Astrocyte (in vitro differentiated cells and primary cell): ENCODE results near the gene MARCHF4. TPM values are rescaled to one million over a fixed set of nuclear protein-coding genes. Genes with fewer than 3 reads are reported as not detected.

Experiments
- DNase-seq: peaks from one replicate; pipeline ENCODE4 v3.0.0-alpha.2; 2010; ENCODE audit warnings: low read depth
- FAIRE-seq: peaks from 2 replicates; lab custom pipeline; 2011; peaks lifted over from hg19 to GRCh38; lab: Jason Lieb, UNC
- H2AFZ ChIP-seq: 2 replicates; pipeline ENCODE4 v1.6.0; 2012; ENCODE audit warnings: low read depth, low read length, inconsistent platforms
- H3K27ac ChIP-seq: 2 replicates; pipeline ENCODE4 v1.5.1; 2011; ENCODE audit warnings: low read depth, low read length, inconsistent platforms
- H3K27me3 ChIP-seq: 2 replicates; pipeline ENCODE4 v1.6.0; 2011; ENCODE audit warnings: low read length, inconsistent platforms; ENCODE audit not compliant: insufficient read depth
- H3K36me3 ChIP-seq: 2 replicates; pipeline ENCODE4 v1.5.1; 2011; ENCODE audit warnings: low read length, inconsistent platforms; ENCODE audit not compliant: insufficient read depth
- H3K4me1 ChIP-seq: 2 replicates; pipeline ENCODE4 v1.5.1; 2011; ENCODE audit warnings: low read length, inconsistent platforms; ENCODE audit not compliant: insufficient read depth
- H3K4me2 ChIP-seq: 2 replicates; pipeline ENCODE4 v1.6.0; 2012; ENCODE audit warnings: low read length, inconsistent platforms
- H3K4me3 ChIP-seq: 2 replicates; pipeline ENCODE4 v1.5.1; 2011; ENCODE audit warnings: low read depth, mild to moderate bottlenecking, low read length, inconsistent platforms; ENCODE audit not compliant: insufficient read depth
- H3K79me2 ChIP-seq: 2 replicates; pipeline ENCODE4 v1.6.0; 2012; ENCODE audit warnings: mild to moderate bottlenecking, low read length, inconsistent platforms; ENCODE audit not compliant: insufficient read depth
- H3K9ac ChIP-seq: 2 replicates; pipeline ENCODE4 v1.6.0; 2012; ENCODE audit warnings: mild to moderate bottlenecking, low read length, inconsistent platforms
- H3K9me3 ChIP-seq: 2 replicates; pipeline ENCODE4 v1.5.1; 2012; ENCODE audit warnings: low read depth, mild to moderate bottlenecking, low read length, inconsistent platforms; ENCODE audit not compliant: insufficient read depth
- H4K20me1 ChIP-seq: 2 replicates; pipeline ENCODE4 v1.6.0; 2012; ENCODE audit warnings: low read length, inconsistent platforms; ENCODE audit not compliant: insufficient read depth
- H3K27ac Mint-ChIP-seq: one replicate; pipeline ENCODE4 v1.8.0; 2021; ENCODE audit warnings: mild to moderate bottlenecking, mixed read lengths; ENCODE audit not compliant: unreplicated experiment
- H3K27me3 Mint-ChIP-seq: one replicate; pipeline ENCODE4 v1.8.0; 2021; ENCODE audit warnings: low read depth, mixed read lengths; ENCODE audit not compliant: unreplicated experiment
- H3K36me3 Mint-ChIP-seq: one replicate; pipeline ENCODE4 v1.8.0; 2021; ENCODE audit warnings: low read depth, mixed read lengths; ENCODE audit not compliant: unreplicated experiment
- H3K4me1 Mint-ChIP-seq: one replicate; pipeline ENCODE4 v1.8.0; 2021; ENCODE audit warnings: low read depth, mixed read lengths; ENCODE audit not compliant: unreplicated experiment
- H3K4me3 Mint-ChIP-seq: one replicate; pipeline ENCODE4 v1.8.0; 2021; ENCODE audit warnings: mild to moderate bottlenecking, moderate library complexity, mixed read lengths; ENCODE audit not compliant: unreplicated experiment
- H3K9me3 Mint-ChIP-seq: one replicate; pipeline ENCODE4 v1.8.0; 2021; ENCODE audit warnings: mild to moderate bottlenecking, mixed read lengths; ENCODE audit not compliant: unreplicated experiment
- EZH2 ChIP-seq: IDR thresholded peaks from 2 replicates; pipeline ENCODE4 v1.6.1; 2012; ENCODE audit warnings: mild to moderate bottlenecking, low read length, inconsistent platforms; ENCODE audit not compliant: insufficient read depth
- total RNA-seq: library from RNA; stranded (reverse); gene quantifications from 2 replicates; pipeline ENCODE4 v1.2.1, GENCODE V29; 2021
- TF ChIP-seq, protein P1 (sequence below): IDR thresholded peaks from 2 replicates; pipeline ENCODE4 v1.5.1; 2011; ENCODE audit warnings: low read depth, mild to moderate bottlenecking, inconsistent platforms, low read length, moderate library complexity; ENCODE audit not compliant: insufficient read depth

MARCHF4 gene
- total RNA-seq, 1 donor from 2014 or later = 42.8 TPM

DNA sequence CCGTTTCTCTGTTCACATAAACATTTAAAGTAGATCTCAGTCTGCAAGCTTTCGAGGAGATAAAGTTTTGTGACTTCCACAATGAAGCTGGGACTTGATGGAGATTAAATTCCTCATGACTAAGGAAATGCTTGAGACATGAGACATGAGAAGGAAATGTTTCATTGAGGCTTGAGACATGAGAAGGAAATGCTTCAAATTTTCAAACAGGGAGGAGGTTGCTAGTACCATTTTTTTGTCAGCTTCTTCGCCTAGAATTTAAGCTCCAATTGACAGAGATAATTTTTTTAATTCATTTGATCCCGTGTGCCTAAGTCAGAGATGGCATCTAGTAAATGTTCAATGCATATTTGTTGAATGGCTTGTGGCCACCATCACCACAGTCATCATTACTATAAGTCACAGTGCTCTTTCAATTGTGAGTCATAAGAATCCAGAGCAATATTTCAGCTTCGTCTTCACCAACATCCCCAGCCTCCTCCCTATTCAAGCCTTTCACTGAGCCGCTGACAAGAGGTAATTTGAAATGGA, 543 bp upstream of the MARCHF4 start:
- H3K4me1 ChIP-seq = peaks cover 35% of the 10 kb centered on the region
- DNase-seq (peak; percentile 92), FAIRE-seq (no peak)
- peak overlapping the region; percentile 88 for H3K9ac ChIP-seq
- H3K9me3 Mint-ChIP-seq = peaks cover 2% of the 10 kb centered on the region
- peaks cover 15% of the 10 kb centered on the region for H4K20me1 ChIP-seq
- peaks cover 25% of the 10 kb centered on the region for H3K79me2 ChIP-seq
- no peaks in the 10 kb centered on the region for H3K27me3 ChIP-seq
- H2AFZ ChIP-seq = peak overlapping the region; percentile 27
- no peak for TF ChIP-seq EZH2
- TF ChIP-seq, protein P1, sequence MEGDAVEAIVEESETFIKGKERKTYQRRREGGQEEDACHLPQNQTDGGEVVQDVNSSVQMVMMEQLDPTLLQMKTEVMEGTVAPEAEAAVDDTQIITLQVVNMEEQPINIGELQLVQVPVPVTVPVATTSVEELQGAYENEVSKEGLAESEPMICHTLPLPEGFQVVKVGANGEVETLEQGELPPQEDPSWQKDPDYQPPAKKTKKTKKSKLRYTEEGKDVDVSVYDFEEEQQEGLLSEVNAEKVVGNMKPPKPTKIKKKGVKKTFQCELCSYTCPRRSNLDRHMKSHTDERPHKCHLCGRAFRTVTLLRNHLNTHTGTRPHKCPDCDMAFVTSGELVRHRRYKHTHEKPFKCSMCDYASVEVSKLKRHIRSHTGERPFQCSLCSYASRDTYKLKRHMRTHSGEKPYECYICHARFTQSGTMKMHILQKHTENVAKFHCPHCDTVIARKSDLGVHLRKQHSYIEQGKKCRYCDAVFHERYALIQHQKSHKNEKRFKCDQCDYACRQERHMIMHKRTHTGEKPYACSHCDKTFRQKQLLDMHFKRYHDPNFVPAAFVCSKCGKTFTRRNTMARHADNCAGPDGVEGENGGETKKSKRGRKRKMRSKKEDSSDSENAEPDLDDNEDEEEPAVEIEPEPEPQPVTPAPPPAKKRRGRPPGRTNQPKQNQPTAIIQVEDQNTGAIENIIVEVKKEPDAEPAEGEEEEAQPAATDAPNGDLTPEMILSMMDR = no peak
- peaks cover 52% of the 10 kb centered on the region for H3K4me1 Mint-ChIP-seq
- H3K27ac ChIP-seq = peak overlapping the region; percentile 98
- H3K4me3 Mint-ChIP-seq = peak overlapping the region; percentile 89
- no peaks in the 10 kb centered on the region for H3K27me3 Mint-ChIP-seq
- peak overlapping the region; percentile 93 for H3K27ac Mint-ChIP-seq
- peaks cover 3% of the 10 kb centered on the region for H3K36me3 Mint-ChIP-seq
- H3K4me3 ChIP-seq = peak overlapping the region; percentile 69
- no peaks in the 10 kb centered on the region for H3K9me3 ChIP-seq
- peak overlapping the region; percentile 96 for H3K4me2 ChIP-seq
- no peaks in the 10 kb centered on the region for H3K36me3 ChIP-seq

DNA sequence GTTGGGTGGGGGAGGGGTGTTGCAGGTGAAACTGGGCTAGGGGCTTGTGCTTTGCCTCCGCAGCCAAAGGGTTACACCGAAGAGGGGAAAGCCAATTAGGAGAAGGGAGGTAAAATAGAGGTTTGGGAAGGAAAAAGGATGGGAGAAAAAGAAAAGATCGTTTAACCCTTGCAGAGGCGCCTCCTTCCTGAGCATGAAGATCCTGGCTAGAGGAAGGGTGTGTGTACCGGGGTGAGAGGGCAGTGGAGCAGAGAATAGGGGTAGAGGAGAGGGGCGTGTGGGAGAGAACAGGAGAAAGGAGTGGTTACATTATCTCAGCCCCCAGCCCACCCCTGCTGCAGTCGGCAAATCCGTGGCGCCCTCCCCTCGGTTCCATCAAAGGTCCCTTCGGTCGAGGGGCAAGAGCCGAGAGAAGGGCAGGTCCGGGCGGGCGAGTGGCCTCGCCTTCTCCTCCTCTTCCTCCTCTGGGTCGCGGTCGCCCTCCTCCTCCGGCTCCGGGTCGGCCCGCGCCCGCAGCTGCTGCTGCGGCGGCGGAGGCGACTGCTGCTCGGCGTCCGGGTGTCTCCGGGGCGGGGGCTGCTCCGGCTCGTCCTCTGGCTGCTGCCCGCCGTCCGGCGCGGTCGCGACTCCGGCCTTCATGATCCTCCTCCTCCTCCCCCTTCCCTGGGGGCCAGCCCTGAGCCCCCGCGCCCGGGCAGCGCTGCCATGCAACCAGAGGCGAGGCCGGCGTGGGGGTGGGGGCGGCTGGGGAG, 1.1 kb downstream of the MARCHF4 start:
- Histone ChIP-seq H4K20me1 (peaks cover 29% of the 10 kb centered on the region), H3K4me1 (peaks cover 35% of the 10 kb centered on the region), H3K27me3 (no peaks in the 10 kb centered on the region), H2AFZ (peak overlapping the region; percentile 47), H3K79me2 (peaks cover 30% of the 10 kb centered on the region), H3K4me3 (peak overlapping the region; percentile 69), H3K36me3 (no peaks in the 10 kb centered on the region), H3K9me3 (no peaks in the 10 kb centered on the region), H3K4me2 (peak overlapping the region; percentile 96), H3K27ac (peak overlapping the region; percentile 10), H3K9ac (peak overlapping the region; percentile 88)
- H3K4me3 Mint-ChIP-seq = peak overlapping the region; percentile 89
- peaks cover 3% of the 10 kb centered on the region for H3K36me3 Mint-ChIP-seq
- FAIRE-seq (no peak), DNase-seq (no peak)
- no peaks in the 10 kb centered on the region for H3K27me3 Mint-ChIP-seq
- H3K4me1 Mint-ChIP-seq = peaks cover 56% of the 10 kb centered on the region
- H3K9me3 Mint-ChIP-seq = peaks cover 2% of the 10 kb centered on the region
- peak overlapping the region; percentile 87 for H3K27ac Mint-ChIP-seq
- TF ChIP-seq, protein P1 = no peak
- TF ChIP-seq EZH2 = no peak

DNA sequence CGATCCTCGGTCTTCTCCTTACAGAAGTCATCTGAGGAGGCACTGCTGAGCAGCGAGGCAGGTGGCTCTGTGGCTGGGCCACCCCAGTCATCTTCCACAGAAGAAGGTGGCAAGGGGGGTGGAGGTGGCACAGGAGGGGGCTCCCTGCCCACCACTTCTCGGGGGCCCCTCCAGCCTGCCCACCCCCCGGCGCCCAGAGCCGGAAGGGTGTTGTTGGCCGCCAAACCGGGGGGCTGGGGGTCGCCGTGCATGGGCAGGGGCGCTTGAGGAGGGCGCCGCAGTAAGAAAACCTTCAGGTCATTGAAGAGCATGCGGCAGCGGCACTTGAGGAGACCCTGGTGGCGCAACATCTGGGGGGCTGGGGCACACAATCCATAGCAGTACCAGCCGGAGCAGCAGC, 2.5 kb downstream of the MARCHF4 start:
- peaks cover 46% of the 10 kb centered on the region for H3K4me1 Mint-ChIP-seq
- Histone ChIP-seq H3K4me2 (peak overlapping the region; percentile 96), H3K79me2 (peaks cover 39% of the 10 kb centered on the region), H4K20me1 (peaks cover 33% of the 10 kb centered on the region), H3K4me1 (peaks cover 35% of the 10 kb centered on the region), H2AFZ (no peak overlapping the region), H3K9ac (no peak overlapping the region), H3K36me3 (no peaks in the 10 kb centered on the region), H3K9me3 (no peaks in the 10 kb centered on the region), H3K4me3 (peak overlapping the region; percentile 31), H3K27ac (no peak overlapping the region), H3K27me3 (no peaks in the 10 kb centered on the region)
- TF ChIP-seq, protein P1 = no peak
- no peak for TF ChIP-seq EZH2
- no peaks in the 10 kb centered on the region for H3K27me3 Mint-ChIP-seq
- H3K27ac Mint-ChIP-seq = no peak overlapping the region
- peaks cover 3% of the 10 kb centered on the region for H3K36me3 Mint-ChIP-seq
- DNase-seq (no peak), FAIRE-seq (no peak)
- H3K4me3 Mint-ChIP-seq = peak overlapping the region; percentile 89
- peaks cover 2% of the 10 kb centered on the region for H3K9me3 Mint-ChIP-seq
